ENCODE results near the gene HAL. TPM values are rescaled to one million over a fixed set of nuclear protein-coding genes. Genes with fewer than 3 reads are reported as not detected.

The HAL gene, protein sequence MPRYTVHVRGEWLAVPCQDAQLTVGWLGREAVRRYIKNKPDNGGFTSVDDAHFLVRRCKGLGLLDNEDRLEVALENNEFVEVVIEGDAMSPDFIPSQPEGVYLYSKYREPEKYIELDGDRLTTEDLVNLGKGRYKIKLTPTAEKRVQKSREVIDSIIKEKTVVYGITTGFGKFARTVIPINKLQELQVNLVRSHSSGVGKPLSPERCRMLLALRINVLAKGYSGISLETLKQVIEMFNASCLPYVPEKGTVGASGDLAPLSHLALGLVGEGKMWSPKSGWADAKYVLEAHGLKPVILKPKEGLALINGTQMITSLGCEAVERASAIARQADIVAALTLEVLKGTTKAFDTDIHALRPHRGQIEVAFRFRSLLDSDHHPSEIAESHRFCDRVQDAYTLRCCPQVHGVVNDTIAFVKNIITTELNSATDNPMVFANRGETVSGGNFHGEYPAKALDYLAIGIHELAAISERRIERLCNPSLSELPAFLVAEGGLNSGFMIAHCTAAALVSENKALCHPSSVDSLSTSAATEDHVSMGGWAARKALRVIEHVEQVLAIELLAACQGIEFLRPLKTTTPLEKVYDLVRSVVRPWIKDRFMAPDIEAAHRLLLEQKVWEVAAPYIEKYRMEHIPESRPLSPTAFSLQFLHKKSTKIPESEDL
- total RNA-seq, result 0.50 and 1.7 TPM in 2 replicates
- long read RNA-seq, result 0 reads

DNA sequence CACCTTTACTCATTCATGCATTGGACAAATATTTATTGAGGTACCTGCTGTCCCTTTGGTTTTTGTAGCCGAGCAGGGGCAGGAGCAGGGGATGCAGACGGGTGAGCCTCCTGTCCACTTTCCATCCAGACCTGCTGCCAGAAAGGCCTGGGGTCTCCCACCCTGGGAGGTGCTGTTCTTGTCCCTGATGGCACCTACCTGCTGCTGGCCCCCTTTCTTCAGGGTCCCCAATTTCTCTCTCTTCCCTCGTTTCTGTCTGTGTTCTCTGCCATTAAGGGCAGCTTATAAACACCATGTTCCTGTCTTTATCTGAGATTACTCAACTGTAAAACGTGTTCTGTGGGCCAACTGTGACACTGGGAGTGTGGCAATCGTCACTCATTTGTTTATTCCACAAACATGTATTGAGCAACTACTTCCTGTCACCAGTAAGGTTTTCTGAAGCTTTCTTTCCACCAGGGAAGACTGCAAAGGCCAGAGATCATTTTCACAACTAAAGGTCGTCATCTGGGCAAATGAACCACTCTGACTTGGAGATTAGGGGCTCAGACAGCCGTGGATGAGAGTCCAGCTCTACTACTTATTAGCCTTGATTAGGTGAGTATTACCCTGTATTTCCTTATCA, at the start of gene HAL:
Gene HAL, minus strand, starts transcription at position 311 of the 625 bp plus-strand sequence. CDS start 434 bp downstream, outside the sequence.
- Mint-ChIP-seq H3K9me3 (ENCODE audit: unreplicated experiment) (no peaks in the 10 kb centered on the region), H3K4me3 (ENCODE audit: unreplicated experiment) (no peak within 1 kb of the TSS), H3K27me3 (ENCODE audit: unreplicated experiment) (peaks cover 3% of the 10 kb centered on the region), H3K4me1 (ENCODE audit: unreplicated experiment) (no peaks in the 10 kb centered on the region), H3K36me3 (ENCODE audit: unreplicated experiment) (peaks cover 8% of the 10 kb centered on the region), H3K27ac (ENCODE audit: unreplicated experiment) (no peak within 1 kb of the TSS)
- TF ChIP-seq, protein P1, sequence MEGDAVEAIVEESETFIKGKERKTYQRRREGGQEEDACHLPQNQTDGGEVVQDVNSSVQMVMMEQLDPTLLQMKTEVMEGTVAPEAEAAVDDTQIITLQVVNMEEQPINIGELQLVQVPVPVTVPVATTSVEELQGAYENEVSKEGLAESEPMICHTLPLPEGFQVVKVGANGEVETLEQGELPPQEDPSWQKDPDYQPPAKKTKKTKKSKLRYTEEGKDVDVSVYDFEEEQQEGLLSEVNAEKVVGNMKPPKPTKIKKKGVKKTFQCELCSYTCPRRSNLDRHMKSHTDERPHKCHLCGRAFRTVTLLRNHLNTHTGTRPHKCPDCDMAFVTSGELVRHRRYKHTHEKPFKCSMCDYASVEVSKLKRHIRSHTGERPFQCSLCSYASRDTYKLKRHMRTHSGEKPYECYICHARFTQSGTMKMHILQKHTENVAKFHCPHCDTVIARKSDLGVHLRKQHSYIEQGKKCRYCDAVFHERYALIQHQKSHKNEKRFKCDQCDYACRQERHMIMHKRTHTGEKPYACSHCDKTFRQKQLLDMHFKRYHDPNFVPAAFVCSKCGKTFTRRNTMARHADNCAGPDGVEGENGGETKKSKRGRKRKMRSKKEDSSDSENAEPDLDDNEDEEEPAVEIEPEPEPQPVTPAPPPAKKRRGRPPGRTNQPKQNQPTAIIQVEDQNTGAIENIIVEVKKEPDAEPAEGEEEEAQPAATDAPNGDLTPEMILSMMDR (IDR thresholded peaks at IDR 0.05), result no peak
- no peak for DNase-seq (ENCODE audit: extremely low spot score, unreplicated experiment)

- DNase-seq (ENCODE audit: extremely low spot score, unreplicated experiment), result no peak
These were observed 49.4 kb upstream of the HAL start for GRCh38 chr12:96045566-96045965.

DNA sequence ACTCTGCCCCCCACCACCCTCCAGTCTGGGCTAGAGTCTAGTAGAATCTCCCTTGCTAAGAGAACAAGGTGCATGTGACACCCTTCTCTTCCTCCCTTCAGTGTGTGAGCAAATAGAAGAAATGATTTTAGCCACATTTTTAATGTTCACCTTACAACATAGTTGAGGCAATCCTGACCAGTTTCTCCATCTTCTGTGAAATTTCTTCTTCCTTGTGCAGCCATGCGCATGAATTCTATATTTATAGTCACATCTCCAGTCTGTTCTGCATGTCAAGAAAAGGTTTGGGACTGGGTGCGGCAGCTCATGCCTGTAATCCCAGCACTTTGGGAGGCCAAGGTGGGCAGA, 48.8 kb upstream of the HAL start:
- no peaks in the 10 kb centered on the region for H3K9me3 Mint-ChIP-seq (ENCODE audit: unreplicated experiment)
- no peak overlapping the region for H3K4me3 Mint-ChIP-seq (ENCODE audit: unreplicated experiment)
- H3K27ac Mint-ChIP-seq (ENCODE audit: unreplicated experiment), result peak overlapping the region; percentile 64
- no peak for DNase-seq (ENCODE audit: extremely low spot score, unreplicated experiment)
- no peaks in the 10 kb centered on the region for H3K27me3 Mint-ChIP-seq (ENCODE audit: unreplicated experiment)
- peaks cover 31% of the 10 kb centered on the region for H3K4me1 Mint-ChIP-seq (ENCODE audit: unreplicated experiment)
- TF ChIP-seq, protein P1 (IDR thresholded peaks at IDR 0.05), result no peak
- H3K36me3 Mint-ChIP-seq (ENCODE audit: unreplicated experiment), result no peaks in the 10 kb centered on the region

More at GRCh38 chr12:96045566-96045965, 49.4 kb upstream of the HAL start:
- TF ChIP-seq, protein P1 (IDR thresholded peaks at IDR 0.05), result no peak
- Mint-ChIP-seq H3K4me1 (ENCODE audit: unreplicated experiment) (peaks cover 31% of the 10 kb centered on the region), H3K27me3 (ENCODE audit: unreplicated experiment) (no peaks in the 10 kb centered on the region), H3K36me3 (ENCODE audit: unreplicated experiment) (no peaks in the 10 kb centered on the region), H3K4me3 (ENCODE audit: unreplicated experiment) (no peak overlapping the region), H3K9me3 (ENCODE audit: unreplicated experiment) (no peaks in the 10 kb centered on the region), H3K27ac (ENCODE audit: unreplicated experiment) (no peak overlapping the region)

GRCh38 chr12:96044017-96044942, 48.1 kb upstream of the HAL start:
- H3K36me3 Mint-ChIP-seq (ENCODE audit: unreplicated experiment), result no peaks in the 10 kb centered on the region
- no peaks in the 10 kb centered on the region for H3K27me3 Mint-ChIP-seq (ENCODE audit: unreplicated experiment)
- H3K4me1 Mint-ChIP-seq (ENCODE audit: unreplicated experiment), result peaks cover 31% of the 10 kb centered on the region
- H3K4me3 Mint-ChIP-seq (ENCODE audit: unreplicated experiment), result no peak overlapping the region
- no peaks in the 10 kb centered on the region for H3K9me3 Mint-ChIP-seq (ENCODE audit: unreplicated experiment)
- DNase-seq (ENCODE audit: extremely low spot score, unreplicated experiment), result no peak
- H3K27ac Mint-ChIP-seq (ENCODE audit: unreplicated experiment), result peak overlapping the region; percentile 83
- TF ChIP-seq, protein P1 (IDR thresholded peaks at IDR 0.05), result no peak
